ENCODE data around the gene NCAPG2.

NCAPG2 gene

GRCh38 chr7:158584407-158584806 lies 120.2 kb downstream of the NCAPG2 start:
- H2BK120ac ChIP-seq (ENCODE audit: low read depth, low read length) = no peak overlapping the region
- H3K14ac ChIP-seq (ENCODE audit: low read length) = no peak overlapping the region
- H3K36me3 ChIP-seq (replicated peaks in 1 of 2; ENCODE audit: control insufficient read depth in 2 of 2, insufficient read depth in 2 of 2, low read length in 2 of 2) = no peaks in the 10 kb centered on the region
- no peaks in the 10 kb centered on the region for H3K79me1 ChIP-seq (ENCODE audit: low read depth, low read length)
- H2BK5ac ChIP-seq (ENCODE audit: low read length) = no peak overlapping the region
- H3K9me3 ChIP-seq (replicated peaks in 1 of 2; ENCODE audit: control insufficient read depth in 2 of 2, insufficient read depth in 1 of 2, low read depth in 1 of 2, low read length in 2 of 2) = peaks cover 8 to 10% of the 10 kb centered on the region in 2 donors
- no peak overlapping the region for H2BK12ac ChIP-seq (ENCODE audit: low read length)
- no peak overlapping the region for H2BK15ac ChIP-seq (ENCODE audit: low read length)
- H3K27ac ChIP-seq (replicated peaks; ENCODE audit: low read length) = no peak overlapping the region
- no peak overlapping the region for H3K9ac ChIP-seq (ENCODE audit: low read depth, low read length, poor library complexity)
- DNase-seq (ENCODE audit: low spot score) = no peak
- no peak overlapping the region for H3K23ac ChIP-seq (ENCODE audit: low read depth, low read length, poor library complexity)
- H3K18ac ChIP-seq (ENCODE audit: low read length) = no peak overlapping the region
- H2AK5ac ChIP-seq (ENCODE audit: low read depth, low read length) = no peak overlapping the region
- H4K8ac ChIP-seq (ENCODE audit: low read depth, low read length) = no peak overlapping the region
- no peak overlapping the region for H4K91ac ChIP-seq (ENCODE audit: low read depth, low read length, poor library complexity)
- peaks cover 9 to 51% (median 33%) of the 10 kb centered on the region in 3 experiments for H3K27me3 ChIP-seq (ENCODE audit: control insufficient read depth in 3 of 3, insufficient read depth in 3 of 3, low read depth in 1 of 3, low read length in 3 of 3)
- peaks cover 0 to 3% of the 10 kb centered on the region in 2 donors for H3K4me1 ChIP-seq (ENCODE audit: control insufficient read depth in 2 of 2, insufficient read depth in 1 of 2, low read depth in 1 of 2, low read length in 2 of 2)
- H3K4me2 ChIP-seq (ENCODE audit: insufficient read depth, low read length, poor library complexity, severe bottlenecking) = no peak overlapping the region
- no CpG with 5 or more reads among the region's 8 CpGs for WGBS, 2 donors (ENCODE audit: extremely low coverage in 2 of 2, insufficient read length in 2 of 2, insufficient replicate concordance in 1 of 2)
- H3K4ac ChIP-seq (ENCODE audit: low read length) = no peak overlapping the region
- H2AFZ ChIP-seq (ENCODE audit: low read length) = no peak overlapping the region
- no peak overlapping the region for H3K4me3 ChIP-seq (ENCODE audit: low read length in 2 of 2)

GRCh38 chr7:158583810-158584209 lies 120.8 kb downstream of the NCAPG2 start:
- DNase-seq (ENCODE audit: low spot score) = no peak
- H3K4ac ChIP-seq (ENCODE audit: low read length) = no peak overlapping the region
- no peak overlapping the region for H3K9ac ChIP-seq (ENCODE audit: low read depth, low read length, poor library complexity)
- no peak overlapping the region for H2BK12ac ChIP-seq (ENCODE audit: low read length)
- no CpG with 5 or more reads among the region's 6 CpGs for WGBS, 2 donors (ENCODE audit: extremely low coverage in 2 of 2, insufficient read length in 2 of 2, insufficient replicate concordance in 1 of 2)
- no peak overlapping the region for H3K4me2 ChIP-seq (ENCODE audit: insufficient read depth, low read length, poor library complexity, severe bottlenecking)
- no peak overlapping the region for H2BK15ac ChIP-seq (ENCODE audit: low read length)
- no peak overlapping the region for H3K18ac ChIP-seq (ENCODE audit: low read length)
- H2BK120ac ChIP-seq (ENCODE audit: low read depth, low read length) = no peak overlapping the region
- no peak overlapping the region for H2AK5ac ChIP-seq (ENCODE audit: low read depth, low read length)
- no peak overlapping the region for H3K23ac ChIP-seq (ENCODE audit: low read depth, low read length, poor library complexity)
- H3K4me1 ChIP-seq (ENCODE audit: control insufficient read depth in 2 of 2, insufficient read depth in 1 of 2, low read depth in 1 of 2, low read length in 2 of 2) = peaks cover 0 to 3% of the 10 kb centered on the region in 2 donors
- no peaks in the 10 kb centered on the region for H3K36me3 ChIP-seq (replicated peaks in 1 of 2; ENCODE audit: control insufficient read depth in 2 of 2, insufficient read depth in 2 of 2, low read length in 2 of 2)
- no peak overlapping the region for H3K4me3 ChIP-seq (ENCODE audit: low read length in 2 of 2)
- no peak overlapping the region for H2BK5ac ChIP-seq (ENCODE audit: low read length)
- H3K79me1 ChIP-seq (ENCODE audit: low read depth, low read length) = no peaks in the 10 kb centered on the region
- no peak overlapping the region for H4K8ac ChIP-seq (ENCODE audit: low read depth, low read length)
- H4K91ac ChIP-seq (ENCODE audit: low read depth, low read length, poor library complexity) = no peak overlapping the region
- H3K27ac ChIP-seq (replicated peaks; ENCODE audit: low read length) = no peak overlapping the region
- H3K27me3 ChIP-seq (ENCODE audit: control insufficient read depth in 3 of 3, insufficient read depth in 3 of 3, low read depth in 1 of 3, low read length in 3 of 3) = peaks cover 9 to 45% (median 27%) of the 10 kb centered on the region in 3 experiments
- no peak overlapping the region for H3K14ac ChIP-seq (ENCODE audit: low read length)
- peaks cover 9 to 10% of the 10 kb centered on the region in 2 donors for H3K9me3 ChIP-seq (replicated peaks in 1 of 2; ENCODE audit: control insufficient read depth in 2 of 2, insufficient read depth in 1 of 2, low read depth in 1 of 2, low read length in 2 of 2)
- no peak overlapping the region for H2AFZ ChIP-seq (ENCODE audit: low read length)

GRCh38 chr7:158583143-158583542 lies 121.5 kb downstream of the NCAPG2 start:
- H3K27me3 ChIP-seq (ENCODE audit: control insufficient read depth in 3 of 3, insufficient read depth in 3 of 3, low read depth in 1 of 3, low read length in 3 of 3) = peaks cover 9 to 39% (median 21%) of the 10 kb centered on the region in 3 experiments
- H3K4me1 ChIP-seq (ENCODE audit: control insufficient read depth in 2 of 2, insufficient read depth in 1 of 2, low read depth in 1 of 2, low read length in 2 of 2) = no peaks in the 10 kb centered on the region
- no peaks in the 10 kb centered on the region for H3K79me1 ChIP-seq (ENCODE audit: low read depth, low read length)
- no peak overlapping the region for H2AK5ac ChIP-seq (ENCODE audit: low read depth, low read length)
- H3K4ac ChIP-seq (ENCODE audit: low read length) = no peak overlapping the region
- H3K27ac ChIP-seq (replicated peaks; ENCODE audit: low read length) = no peak overlapping the region
- H2BK120ac ChIP-seq (ENCODE audit: low read depth, low read length) = no peak overlapping the region
- no peak overlapping the region for H2BK5ac ChIP-seq (ENCODE audit: low read length)
- H4K91ac ChIP-seq (ENCODE audit: low read depth, low read length, poor library complexity) = no peak overlapping the region
- H3K9ac ChIP-seq (ENCODE audit: low read depth, low read length, poor library complexity) = no peak overlapping the region
- WGBS, 2 donors (ENCODE audit: extremely low coverage in 2 of 2, insufficient read length in 2 of 2, insufficient replicate concordance in 1 of 2) = no CpG with 5 or more reads among the region's 5 CpGs
- no peak for DNase-seq (ENCODE audit: low spot score)
- H3K4me3 ChIP-seq (ENCODE audit: low read length in 2 of 2) = no peak overlapping the region
- no peak overlapping the region for H2AFZ ChIP-seq (ENCODE audit: low read length)
- H3K18ac ChIP-seq (ENCODE audit: low read length) = no peak overlapping the region
- peaks cover 9 to 10% of the 10 kb centered on the region in 2 donors for H3K9me3 ChIP-seq (replicated peaks in 1 of 2; ENCODE audit: control insufficient read depth in 2 of 2, insufficient read depth in 1 of 2, low read depth in 1 of 2, low read length in 2 of 2)
- H4K8ac ChIP-seq (ENCODE audit: low read depth, low read length) = no peak overlapping the region
- H3K14ac ChIP-seq (ENCODE audit: low read length) = no peak overlapping the region
- H3K36me3 ChIP-seq (replicated peaks in 1 of 2; ENCODE audit: control insufficient read depth in 2 of 2, insufficient read depth in 2 of 2, low read length in 2 of 2) = no peaks in the 10 kb centered on the region
- no peak overlapping the region for H3K4me2 ChIP-seq (ENCODE audit: insufficient read depth, low read length, poor library complexity, severe bottlenecking)
- H2BK12ac ChIP-seq (ENCODE audit: low read length) = no peak overlapping the region
- H2BK15ac ChIP-seq (ENCODE audit: low read length) = no peak overlapping the region
- H3K23ac ChIP-seq (ENCODE audit: low read depth, low read length, poor library complexity) = no peak overlapping the region

- Histone ChIP-seq H2BK15ac (ENCODE audit: low read length) (no peak overlapping the region), H3K4me1 (ENCODE audit: control insufficient read depth in 2 of 2, insufficient read depth in 1 of 2, low read depth in 1 of 2, low read length in 2 of 2) (no peaks in the 10 kb centered on the region), H2BK12ac (ENCODE audit: low read length) (no peak overlapping the region), H3K36me3 (replicated peaks in 1 of 2; ENCODE audit: control insufficient read depth in 2 of 2, insufficient read depth in 2 of 2, low read length in 2 of 2) (no peaks in the 10 kb centered on the region), H2BK120ac (ENCODE audit: low read depth, low read length) (no peak overlapping the region), H3K79me1 (ENCODE audit: low read depth, low read length) (no peaks in the 10 kb centered on the region), H3K4me3 (ENCODE audit: low read length in 2 of 2) (no peak overlapping the region), H3K14ac (ENCODE audit: low read length) (no peak overlapping the region), H3K4me2 (ENCODE audit: insufficient read depth, low read length, poor library complexity, severe bottlenecking) (no peak overlapping the region), H3K4ac (ENCODE audit: low read length) (no peak overlapping the region), H3K27me3 (ENCODE audit: control insufficient read depth in 3 of 3, insufficient read depth in 3 of 3, low read depth in 1 of 3, low read length in 3 of 3) (peaks cover 9 to 37% (median 19%) of the 10 kb centered on the region in 3 experiments), H3K9ac (ENCODE audit: low read depth, low read length, poor library complexity) (no peak overlapping the region), H2AK5ac (ENCODE audit: low read depth, low read length) (no peak overlapping the region), H2BK5ac (ENCODE audit: low read length) (no peak overlapping the region), H3K23ac (ENCODE audit: low read depth, low read length, poor library complexity) (no peak overlapping the region), H4K8ac (ENCODE audit: low read depth, low read length) (no peak overlapping the region), H2AFZ (ENCODE audit: low read length) (no peak overlapping the region), H3K18ac (ENCODE audit: low read length) (no peak overlapping the region), H3K27ac (replicated peaks; ENCODE audit: low read length) (no peak overlapping the region), H4K91ac (ENCODE audit: low read depth, low read length, poor library complexity) (no peak overlapping the region), H3K9me3 (replicated peaks in 1 of 2; ENCODE audit: control insufficient read depth in 2 of 2, insufficient read depth in 1 of 2, low read depth in 1 of 2, low read length in 2 of 2) (peaks cover 9 to 10% of the 10 kb centered on the region in 2 donors)
- WGBS, 2 donors (ENCODE audit: extremely low coverage in 2 of 2, insufficient read length in 2 of 2, insufficient replicate concordance in 1 of 2) = no CpG with 5 or more reads among the region's 6 CpGs
- DNase-seq (ENCODE audit: low spot score) = no peak
Measured at GRCh38 chr7:158582089-158582456, 122.5 kb downstream of the NCAPG2 start.

Measured in neuronal stem cell (in vitro differentiated cells).